ENCODE results near the gene FSHR.

DNA sequence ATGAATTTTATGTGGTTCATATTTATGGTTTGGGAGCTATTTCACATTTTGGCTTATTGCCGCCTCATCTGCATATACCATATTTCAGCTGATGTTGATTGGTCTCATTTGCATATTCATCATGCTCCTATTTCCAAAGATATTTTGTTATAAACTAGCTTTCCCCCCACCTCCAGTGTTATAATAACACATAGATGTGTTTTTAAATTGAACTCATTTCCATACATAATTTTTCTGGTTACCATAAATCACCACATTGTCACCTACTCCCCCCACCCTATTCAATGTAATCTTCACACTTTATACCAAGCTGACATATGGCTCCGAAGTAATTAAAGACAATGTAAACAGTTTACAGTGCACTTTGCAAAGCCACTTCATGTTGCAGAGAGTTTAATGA, 101.2 kb downstream of the FSHR start:
- TF ChIP-seq CTCF (conservative IDR thresholded peaks at IDR 0.05) = no peak
- no peak for TF ChIP-seq EZH2 (IDR thresholded peaks at IDR 0.05; ENCODE audit: low read depth)

Measured in PC-9 (cell line).